HEK293 (cell line): ENCODE measurements around the gene MTTP.

ENCODE experiments used
- BCL11B ChIP-seq: fragments of 450-650 bp; formaldehyde crosslinking; IDR thresholded peaks from 2 replicates; pipeline ENCODE4 v1.5.1; 2016; ENCODE audit warnings: low read depth, missing biosample characterization, missing genetic modification characterization
- CTCF ChIP-seq: fragments of 450-650 bp; formaldehyde crosslinking; IDR thresholded peaks from 2 replicates; pipeline ENCODE4 v1.5.1; 2016; ENCODE audit warnings: missing biosample characterization, missing genetic modification characterization
- KLF1 ChIP-seq: fragments of 450-650 bp; formaldehyde crosslinking; IDR thresholded peaks from 2 replicates; pipeline ENCODE4 v1.5.1; 2016; ENCODE audit warnings: missing biosample characterization, missing genetic modification characterization
- PRDM10 ChIP-seq: fragments of 450-650 bp; formaldehyde crosslinking; IDR thresholded peaks from 2 replicates; pipeline ENCODE4 v1.5.1; 2016; ENCODE audit warnings: missing biosample characterization, missing genetic modification characterization
- TRIM28 ChIP-seq: IDR thresholded peaks from 2 replicates; pipeline ENCODE4 v1.6.1; 2011; ENCODE audit warnings: low read length, control low read depth, borderline replicate concordance
- ZFP37 ChIP-seq: fragments of 450-650 bp; formaldehyde crosslinking; IDR thresholded peaks from 2 replicates; pipeline ENCODE4 v1.5.1; 2016; ENCODE audit warnings: missing biosample characterization, missing genetic modification characterization
- ZNF624 ChIP-seq: fragments of 450-650 bp; formaldehyde crosslinking; IDR thresholded peaks from 2 replicates; pipeline ENCODE4 v1.5.1; 2017; ENCODE audit warnings: missing biosample characterization, missing genetic modification characterization
- ZNF704 ChIP-seq: fragments of 450-650 bp; formaldehyde crosslinking; IDR thresholded peaks from 2 replicates; pipeline ENCODE4 v1.5.1; 2016; ENCODE audit warnings: missing biosample characterization, missing genetic modification characterization

- no peak for TF ChIP-seq TRIM28
- TF ChIP-seq KLF1: no peak
- TF ChIP-seq ZNF624 (tag by site-specific recombination): no peak
- TF ChIP-seq BCL11B (tag by site-specific recombination): no peak
- no peak for TF ChIP-seq PRDM10 (tag by site-specific recombination)
- TF ChIP-seq ZFP37 (tag by site-specific recombination): no peak
- no peak for TF ChIP-seq CTCF
- TF ChIP-seq ZNF704 (tag by site-specific recombination): no peak
Measured at GRCh38 chr4:99636422-99636821, 61.8 kb downstream of the MTTP start.
